GM10847 (cell line): Measurements from ENCODE around the gene OR2F2.

ENCODE experiments used
- POLR2A ChIP-seq: IDR thresholded peaks from 2 replicates; pipeline ENCODE4 v1.6.1; 2011; ENCODE audit not compliant: insufficient read length; ENCODE audit errors: extremely low read depth

The OR2F2 gene

DNA sequence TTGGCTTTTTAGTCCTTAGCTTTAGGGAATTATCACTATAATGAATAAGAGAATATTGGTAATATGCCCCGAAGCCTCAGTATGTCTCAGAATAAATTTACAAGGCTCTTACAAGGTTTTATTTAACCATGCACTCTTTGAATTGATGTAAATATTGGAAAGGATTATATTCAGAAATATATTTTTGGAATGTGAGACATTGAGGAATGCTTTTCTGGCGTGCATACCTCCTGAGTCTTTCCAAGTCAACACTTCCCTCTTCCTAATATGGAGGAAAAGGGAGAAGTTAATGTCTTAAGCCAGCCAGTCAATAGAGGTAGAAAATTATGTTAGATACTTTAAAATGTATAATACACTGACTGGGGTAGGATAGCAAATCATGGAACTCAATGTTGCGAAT lies 18.4 kb downstream of the OR2F2 start:
- TF ChIP-seq POLR2A, result no peak

DNA sequence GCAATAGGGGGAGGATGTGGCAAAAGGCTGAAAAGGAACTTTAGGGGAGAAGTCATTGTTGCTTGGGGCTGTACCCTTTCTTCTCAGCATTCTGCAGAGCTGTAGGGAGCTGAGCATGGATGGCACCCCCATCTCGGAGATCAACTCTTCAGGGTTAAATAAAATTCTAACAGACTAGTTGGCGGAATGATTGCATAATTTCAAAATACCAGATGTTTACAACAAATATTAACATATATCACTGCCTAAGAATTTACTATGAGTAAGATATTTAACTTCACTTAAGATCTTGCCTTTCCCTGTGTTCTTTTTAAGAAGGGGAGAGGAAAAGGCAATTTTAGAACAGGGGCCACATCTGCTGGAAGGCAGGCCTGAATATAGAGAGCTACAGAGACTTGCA lies 19.1 kb downstream of the OR2F2 start:
- TF ChIP-seq POLR2A, result no peak

DNA sequence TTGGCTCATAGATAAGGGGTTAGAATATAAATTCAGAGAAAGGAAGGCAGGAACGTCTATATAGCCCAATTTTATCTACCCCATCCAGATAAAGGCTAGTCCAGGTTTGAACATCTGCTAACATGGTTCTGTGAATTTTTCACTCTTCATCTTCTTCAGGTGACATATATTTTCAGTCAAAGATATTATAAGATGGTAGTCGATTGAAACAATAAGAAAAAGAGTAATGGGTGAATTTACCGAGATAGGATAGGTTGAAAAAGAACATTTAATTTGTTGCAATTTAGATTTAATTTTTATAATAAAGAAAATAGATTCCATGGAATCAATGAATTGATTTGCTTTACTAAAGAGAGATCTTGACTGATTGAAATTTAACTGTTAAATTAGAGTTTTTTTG lies 19.5 kb downstream of the OR2F2 start, which contains the start of gene OR2F1:
OR2F1 (plus strand) TSS at position 301 of the 400 bp plus-strand sequence. CDS start 5,127 bp downstream, outside the sequence.
- no peak for TF ChIP-seq POLR2A

DNA sequence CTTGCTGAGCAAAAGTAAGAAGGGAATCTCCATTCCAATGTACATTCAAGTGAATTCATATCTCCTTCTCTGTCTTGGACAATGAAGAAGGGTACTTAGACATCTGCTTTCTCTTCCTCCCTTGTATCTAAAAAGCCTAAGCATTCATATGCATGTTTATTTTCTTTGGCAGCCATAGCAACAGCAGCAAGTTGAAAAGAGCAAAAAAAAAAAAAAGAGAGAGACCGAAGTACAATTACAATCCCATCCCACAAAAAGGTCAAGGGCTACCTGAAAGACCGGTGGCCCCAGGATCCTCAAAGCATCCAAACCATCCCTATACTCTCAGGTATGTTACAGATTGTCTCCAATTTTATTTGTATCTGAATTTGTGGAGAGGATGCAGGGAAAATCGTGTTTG lies 23.7 kb downstream of the OR2F2 start:
- TF ChIP-seq POLR2A, result no peak

DNA sequence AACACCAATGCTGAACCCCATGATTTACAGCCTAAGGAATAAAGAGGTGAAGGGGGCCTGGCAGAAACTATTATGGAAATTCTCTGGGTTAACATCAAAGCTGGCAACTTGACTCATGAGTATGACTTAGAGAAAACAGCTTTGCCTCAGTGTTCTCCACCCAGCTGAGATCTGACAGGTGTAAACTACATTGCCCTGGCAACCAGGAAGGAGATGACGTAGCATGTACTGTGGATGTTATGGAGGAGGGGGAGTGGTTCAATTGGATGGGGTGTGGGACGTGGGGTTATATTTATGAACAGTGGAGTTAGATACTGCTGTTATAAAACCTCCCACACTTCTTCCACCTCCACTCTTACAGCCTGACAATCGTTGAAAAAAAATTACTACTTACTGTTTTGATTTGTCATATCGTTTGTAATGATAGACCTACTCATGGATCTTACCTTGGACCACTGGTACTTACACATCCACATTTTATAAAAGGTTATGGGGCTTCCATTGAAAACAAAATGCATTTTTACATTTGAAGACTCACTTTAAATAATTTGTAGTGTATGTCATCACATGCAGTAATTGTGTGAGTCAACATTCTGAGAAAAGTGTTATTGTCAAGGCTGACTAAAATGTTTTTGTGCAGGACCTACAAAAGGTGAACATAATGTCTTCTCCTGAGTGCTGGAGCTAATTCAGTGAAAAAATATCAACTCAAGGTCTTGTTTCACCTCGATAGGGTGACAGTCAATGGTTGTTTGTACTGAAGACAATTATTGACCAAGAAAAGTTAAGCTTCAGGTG lies 26.0 kb downstream of the OR2F2 start:
- no peak for TF ChIP-seq POLR2A

DNA sequence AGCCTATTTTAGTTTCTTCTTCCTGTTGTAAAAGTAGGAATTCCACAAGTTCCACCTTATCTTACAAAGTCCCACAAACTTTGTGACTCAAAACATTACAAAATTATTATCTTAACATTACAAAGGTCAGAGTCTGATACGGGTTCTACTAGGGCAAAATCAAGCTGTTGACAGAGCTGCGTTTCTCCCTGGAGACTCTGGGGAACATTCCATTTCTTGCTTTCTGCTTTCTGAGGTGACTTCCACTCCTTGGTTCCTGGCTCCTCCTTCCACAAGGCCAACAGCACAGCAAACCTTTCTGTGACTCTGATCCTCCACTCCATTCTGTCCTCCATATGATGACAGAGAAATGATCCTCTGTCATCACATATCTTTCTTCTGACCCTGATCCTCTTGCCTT lies 30.2 kb downstream of the OR2F2 start:
- TF ChIP-seq POLR2A, result no peak

DNA sequence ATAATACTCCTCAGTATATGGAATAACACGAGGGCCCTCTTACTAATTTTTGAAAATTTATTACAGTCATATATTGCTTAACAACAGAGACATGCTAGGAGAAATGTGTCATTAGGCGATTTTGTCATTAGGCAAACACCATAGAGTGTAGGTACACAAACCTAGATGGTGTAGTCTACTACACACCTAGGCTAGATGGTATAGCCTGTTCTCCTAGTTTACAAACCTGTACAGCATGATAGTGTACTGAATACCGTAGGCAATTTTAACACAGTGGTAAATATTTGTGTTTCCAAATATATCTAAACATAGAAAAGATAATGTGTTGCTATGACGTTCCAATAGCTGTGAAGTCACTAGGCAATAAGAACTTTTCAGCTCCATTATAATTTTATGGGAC lies 32.4 kb downstream of the OR2F2 start:
- TF ChIP-seq POLR2A, result no peak

DNA sequence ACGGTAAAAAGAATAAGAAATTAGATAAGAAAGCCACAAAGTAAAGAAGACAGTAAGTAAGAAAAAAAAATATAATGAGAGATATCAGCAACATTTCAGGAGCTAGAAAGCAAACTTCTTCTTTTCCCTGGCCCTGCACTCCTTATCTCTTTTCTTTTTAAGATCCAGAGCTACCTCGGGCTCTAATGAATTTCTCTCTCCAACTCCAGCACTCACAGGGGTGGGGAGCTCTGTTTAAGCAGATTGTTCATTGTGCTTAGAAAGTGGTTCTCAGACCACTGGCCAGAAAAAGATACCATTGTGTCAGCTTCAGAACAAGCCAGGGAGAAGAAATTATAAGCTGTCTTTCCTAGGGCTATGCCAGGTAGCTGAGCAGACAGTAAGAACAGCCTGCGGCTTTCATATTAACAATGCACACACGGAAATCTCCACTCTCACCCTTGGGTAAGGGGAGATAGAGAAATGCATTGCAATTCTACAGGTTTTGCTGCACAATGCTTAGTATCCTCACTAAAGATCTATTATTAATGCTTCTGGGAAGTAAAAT lies 38.9 kb downstream of the OR2F2 start:
- TF ChIP-seq POLR2A, result no peak

DNA sequence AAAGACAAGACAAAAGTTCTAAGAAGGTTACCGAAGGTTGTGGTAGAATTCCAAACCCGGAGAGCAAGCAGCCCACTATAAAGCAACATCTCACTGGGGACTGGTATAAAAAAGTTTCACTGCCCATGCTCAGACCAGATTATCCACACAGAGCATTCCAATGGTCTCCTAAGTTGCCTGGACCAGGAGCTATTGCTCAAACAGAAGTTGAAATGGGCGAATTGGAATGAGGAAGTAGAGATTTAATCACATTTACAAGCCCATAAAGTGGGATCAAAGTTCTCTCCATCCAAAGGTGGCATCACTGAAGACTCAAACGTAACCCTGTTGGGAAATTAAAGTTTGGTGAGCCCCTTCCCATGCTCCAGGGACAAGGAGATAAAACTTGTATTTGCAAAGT lies 39.4 kb downstream of the OR2F2 start:
- TF ChIP-seq POLR2A, result no peak

DNA sequence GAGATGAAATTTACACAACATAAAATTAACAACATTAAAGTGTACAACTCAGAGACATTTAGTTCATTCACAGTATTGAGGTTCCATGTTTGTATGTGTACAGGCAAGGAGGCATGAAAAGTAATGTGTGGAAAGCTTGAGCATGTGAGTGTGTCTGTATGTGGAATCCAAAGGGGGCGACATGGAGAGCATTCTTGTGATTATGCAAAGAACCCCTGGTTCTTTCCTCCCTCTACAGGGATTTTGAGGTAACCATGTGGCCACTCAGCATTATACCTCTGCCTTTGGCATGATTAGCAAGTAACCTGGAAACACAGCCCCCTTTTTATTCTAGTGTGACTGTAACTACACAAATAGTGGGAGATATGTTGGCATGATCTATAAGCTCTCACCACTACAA lies 40.6 kb downstream of the OR2F2 start:
- no peak for TF ChIP-seq POLR2A

DNA sequence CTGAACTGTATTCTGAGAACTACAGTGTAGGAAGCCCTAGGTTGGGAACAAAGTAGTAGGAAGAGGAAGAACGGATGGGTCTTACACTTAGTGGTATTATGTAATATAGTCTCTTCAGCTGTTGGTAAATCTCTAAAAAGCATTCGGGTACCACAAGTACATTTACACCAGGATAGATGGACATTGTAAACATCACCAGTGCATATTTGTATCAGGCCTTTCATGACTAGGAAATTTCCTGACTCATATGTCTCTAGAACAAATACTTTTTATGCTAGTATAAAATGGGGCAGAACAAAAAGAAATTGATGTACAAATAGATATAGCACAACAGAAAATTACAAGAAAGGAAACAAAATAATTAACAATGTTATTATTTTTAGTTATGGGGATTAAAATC lies 43.6 kb downstream of the OR2F2 start:
- no peak for TF ChIP-seq POLR2A

DNA sequence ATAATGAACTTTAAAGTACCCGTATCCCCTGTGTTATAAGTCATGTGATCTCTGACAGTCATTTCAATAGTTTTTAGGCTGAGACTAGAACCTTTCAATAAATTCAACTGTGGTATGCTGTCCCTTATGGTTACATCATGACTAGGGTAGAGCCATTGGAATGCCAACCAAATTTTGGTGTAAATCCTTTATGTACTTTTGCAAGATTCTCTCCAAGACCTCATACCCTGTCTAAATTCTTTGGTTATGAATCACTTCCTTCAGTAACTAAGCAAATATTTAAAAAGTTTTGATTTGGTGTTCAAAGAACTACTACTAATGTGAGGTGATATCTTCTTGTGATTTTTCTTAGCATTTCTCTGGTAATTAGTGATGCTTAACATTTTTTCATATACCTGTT lies 44.3 kb downstream of the OR2F2 start:
- TF ChIP-seq POLR2A, result no peak

DNA sequence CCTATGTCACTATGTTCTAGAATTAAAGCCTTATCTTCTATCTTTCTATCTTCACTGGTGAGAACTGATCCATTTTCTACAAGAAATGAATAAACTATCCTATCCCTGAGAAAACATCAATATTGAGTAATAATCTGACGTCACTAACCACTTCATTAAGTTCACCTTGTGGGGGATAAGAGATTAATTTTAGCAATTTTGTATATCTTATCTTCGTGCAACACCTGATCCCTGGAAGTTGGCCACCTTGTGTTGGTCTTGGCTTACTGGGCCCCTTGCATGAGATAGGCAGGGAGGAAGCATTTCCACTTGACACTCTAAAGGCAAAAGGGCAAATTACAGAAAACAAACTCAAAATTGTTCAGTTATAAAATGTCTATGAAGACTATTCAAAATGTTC lies 45.0 kb downstream of the OR2F2 start:
- no peak for TF ChIP-seq POLR2A

DNA sequence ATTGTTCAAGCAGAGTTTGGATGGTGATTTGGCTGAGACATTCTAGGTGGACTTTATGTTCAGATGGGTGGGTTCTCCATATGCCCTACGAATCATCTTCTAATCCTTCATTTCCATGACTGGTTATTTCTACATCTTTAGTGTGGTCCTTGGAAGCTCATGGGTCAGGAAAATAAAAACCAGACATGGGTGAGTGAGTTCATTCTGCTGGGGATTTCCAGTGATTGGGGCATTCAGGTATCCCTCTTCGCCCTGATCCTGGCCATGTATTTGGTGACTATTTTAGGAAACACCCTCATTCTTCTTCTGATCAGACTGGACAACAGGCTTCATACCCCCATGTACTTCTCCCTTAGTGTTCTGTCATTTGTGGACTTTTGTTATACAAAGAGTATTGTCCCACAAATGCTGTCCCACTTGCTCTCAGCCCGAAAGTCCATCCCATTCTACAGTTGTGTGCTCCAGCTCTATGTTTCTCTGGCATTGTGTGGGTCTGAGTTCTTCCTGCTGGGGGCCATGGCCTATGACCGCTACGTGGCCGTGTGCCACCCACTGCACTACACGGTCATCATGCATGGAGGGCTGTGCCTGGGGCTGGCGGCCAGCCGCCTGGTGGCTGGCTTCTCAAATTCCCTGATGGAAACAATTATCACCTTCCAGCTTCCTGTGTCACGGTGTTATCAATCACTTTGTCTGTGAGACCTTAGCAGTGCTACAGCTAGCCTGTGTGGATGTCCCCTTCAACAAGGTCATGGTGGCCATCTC lies 45.9 kb downstream of the OR2F2 start:
- TF ChIP-seq POLR2A, result no peak

DNA sequence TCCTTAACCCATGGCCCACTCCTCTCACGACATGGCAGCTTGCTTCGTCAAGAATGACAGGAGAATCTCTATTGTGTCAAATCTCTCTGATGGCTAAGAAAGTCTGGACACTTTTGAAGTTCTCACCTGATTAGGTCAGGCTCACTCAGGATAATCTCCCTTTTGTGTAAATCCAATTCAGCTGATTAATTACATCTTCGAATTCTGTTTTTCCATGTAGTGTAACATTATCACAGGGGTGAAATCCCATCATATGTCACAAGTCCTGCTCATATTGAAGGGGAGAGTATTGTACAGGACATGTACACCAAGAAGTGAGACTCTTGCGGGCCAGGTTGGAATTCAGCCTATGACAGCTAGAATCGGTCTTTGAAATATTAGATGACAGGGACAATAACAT lies 48.9 kb downstream of the OR2F2 start:
- no peak for TF ChIP-seq POLR2A
